ENCODE measurements around the gene HOMEZ.

DNA sequence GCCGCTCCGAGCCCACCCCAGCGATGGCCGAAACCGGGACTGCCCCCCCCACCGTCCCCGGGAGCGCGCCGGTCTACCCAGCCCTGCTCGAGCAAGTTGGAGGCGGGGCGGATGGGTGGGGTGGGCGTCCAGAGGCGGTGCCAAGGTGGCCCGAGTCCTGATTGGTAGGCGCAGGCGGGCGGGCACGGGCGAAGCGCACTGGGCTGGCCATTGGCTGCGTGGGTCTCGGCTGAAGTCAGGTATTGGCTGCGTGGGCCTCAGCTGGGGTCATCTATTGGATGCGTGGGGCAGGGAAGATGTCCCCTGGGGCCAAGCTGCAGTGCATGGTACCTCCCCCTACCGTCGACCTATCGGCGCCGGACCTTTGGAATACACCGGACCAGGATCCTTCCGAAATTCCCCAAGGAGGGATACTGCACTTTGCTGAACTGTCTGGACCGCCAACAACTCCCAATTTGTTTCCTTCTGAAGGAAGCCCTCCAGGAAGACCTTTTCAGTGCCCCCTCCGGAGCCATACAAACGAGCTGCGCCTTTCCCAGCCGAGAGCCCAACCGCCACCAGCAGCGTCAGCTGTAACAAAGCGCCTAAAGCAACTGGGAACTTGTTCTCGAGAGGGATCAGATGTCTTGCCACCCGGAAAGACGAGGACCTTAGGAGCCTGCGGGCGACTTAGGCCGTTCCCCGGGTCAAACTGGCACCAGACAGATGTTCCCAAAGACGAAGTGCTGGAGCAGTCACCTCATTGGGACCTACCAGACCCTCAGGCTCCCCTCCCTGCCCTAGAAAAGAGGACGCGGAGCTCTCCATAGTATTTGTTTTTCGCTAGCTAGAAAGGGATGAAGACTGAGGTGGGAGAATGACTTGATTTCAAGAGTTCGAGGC is at the start of gene HOMEZ:
- TF ChIP-seq CTCF (IDR thresholded peaks at IDR 0.05) (no peak), POLR2AphosphoS5 (IDR thresholded peaks at IDR 0.05) (peak; percentile 87 to 91 (median 88)), POLR2A (IDR thresholded peaks at IDR 0.05) (peak; percentile 51 to 62), EP300 (IDR thresholded peaks at IDR 0.05) (no peak)
